Muscle of leg (tissue), 11 donors: ENCODE results near the gene RGS14. TPM values are rescaled to one million over a fixed set of nuclear protein-coding genes. Genes with fewer than 3 reads are reported as not detected.

Experiments
- DNase-seq: peaks from one replicate; pipeline ENCODE4 v3.0.0; 2013
- H3K27ac ChIP-seq: one replicate; pipeline ENCODE4 v1.5.1; 2013; ENCODE audit warnings: mild to moderate bottlenecking, low read length, control low read depth
- H3K27me3 ChIP-seq: one replicate; pipeline ENCODE4 v1.6.1; 2013; ENCODE audit warnings: low read length; ENCODE audit not compliant: control insufficient read depth, insufficient read depth
- H3K36me3 ChIP-seq: one replicate; pipeline ENCODE4 v1.6.1; 2013; ENCODE audit warnings: low read length; ENCODE audit not compliant: control insufficient read depth, insufficient read depth
- H3K4me1 ChIP-seq: one replicate; pipeline ENCODE4 v1.6.1; 2013; ENCODE audit warnings: low read length; ENCODE audit not compliant: control insufficient read depth, insufficient read depth
- H3K4me3 ChIP-seq: one replicate; pipeline ENCODE4 v1.5.1; 2013; ENCODE audit warnings: low read length, control low read depth
- H3K9me3 ChIP-seq: replicated peaks from 2 replicates; pipeline ENCODE4 v1.6.1; 2013; ENCODE audit warnings: low read depth, low read length; ENCODE audit not compliant: control insufficient read depth
- WGBS: methylation state at CpG from one replicate; pipeline ENCODE4 v1.1.5; 2013; ENCODE audit warnings: missing lambda C conversion rate; ENCODE audit not compliant: insufficient coverage; 5-methylcytosine and 5-hydroxymethylcytosine counted together
- polyA plus RNA-seq, 8 donors: library from polyadenylated mRNA; unstranded; fragments of 120-200 nt; gene quantifications; one replicate each; pipeline versions ENCODE4 v1.2.1 to v1.2.3, GENCODE V29; 2013; ENCODE audit warnings: inconsistent platforms in 1 of 8, low replicate concordance in 1 of 8; ENCODE audit not compliant: insufficient read length in 8 of 8, insufficient read depth in 1 of 8
- total RNA-seq: library from RNA; stranded (reverse); fragments of 120-200 nt; gene quantifications from one replicate; pipeline ENCODE4 v1.2.4, GENCODE V29; 2013

Gene RGS14
- total and polyA plus RNA-seq, 9 donors = 10.4 to 17.2 (median 12.9) TPM

- Histone ChIP-seq H3K36me3 (no peaks in the 10 kb centered on the region), H3K27ac (no peak overlapping the region), H3K4me3 (no peak overlapping the region), H3K4me1 (peaks cover 42% of the 10 kb centered on the region), H3K9me3 (no peaks in the 10 kb centered on the region), H3K27me3 (peaks cover 9% of the 10 kb centered on the region)
- DNase-seq = no peak
- 27% methylated on average over 2 of the region's 10 CpGs for WGBS
Observed at GRCh38 chr5:177363565-177363964, 5.8 kb downstream of the RGS14 start.

- DNase-seq = peak; percentile 4
- Histone ChIP-seq H3K4me3 (no peak overlapping the region), H3K27me3 (peaks cover 7% of the 10 kb centered on the region), H3K27ac (no peak overlapping the region), H3K36me3 (no peaks in the 10 kb centered on the region), H3K9me3 (no peaks in the 10 kb centered on the region), H3K4me1 (peaks cover 45% of the 10 kb centered on the region)
- 81% methylated on average over 7 of the region's 11 CpGs for WGBS
Observed at GRCh38 chr5:177364159-177364962, 6.6 kb downstream of the RGS14 start.

GRCh38 chr5:177365845-177366527, 8.3 kb downstream of the RGS14 start:
- Histone ChIP-seq H3K4me1 (peaks cover 57% of the 10 kb centered on the region), H3K9me3 (no peaks in the 10 kb centered on the region), H3K27me3 (peaks cover 7% of the 10 kb centered on the region), H3K4me3 (no peak overlapping the region), H3K27ac (peak overlapping the region; percentile 97), H3K36me3 (no peaks in the 10 kb centered on the region)
- DNase-seq = no peak
- 57% methylated on average over 6 of the region's 14 CpGs for WGBS

- Histone ChIP-seq H3K4me3 (peak overlapping the region; percentile 53), H3K4me1 (peaks cover 64% of the 10 kb centered on the region), H3K9me3 (no peaks in the 10 kb centered on the region), H3K36me3 (no peaks in the 10 kb centered on the region), H3K27ac (peak overlapping the region; percentile 97), H3K27me3 (peaks cover 7% of the 10 kb centered on the region)
- DNase-seq = peak; percentile 96
- WGBS = 8% methylated on average over 29 of the region's 36 CpGs
Observed at GRCh38 chr5:177366528-177367322, 9.0 kb downstream of the RGS14 start.

- Histone ChIP-seq H3K27me3 (peaks cover 7% of the 10 kb centered on the region), H3K36me3 (no peaks in the 10 kb centered on the region), H3K4me1 (peaks cover 71% of the 10 kb centered on the region), H3K4me3 (peak overlapping the region; percentile 53), H3K27ac (peak overlapping the region; percentile 31), H3K9me3 (no peaks in the 10 kb centered on the region)
- WGBS = 6% methylated on average over 35 of the region's 46 CpGs
- DNase-seq = no peak
Observed at GRCh38 chr5:177367323-177367848, 9.7 kb downstream of the RGS14 start.

GRCh38 chr5:177367981-177368868, 10.5 kb downstream of the RGS14 start:
- H3K27ac ChIP-seq = no peak overlapping the region
- no peak overlapping the region for H3K4me3 ChIP-seq
- peaks cover 69% of the 10 kb centered on the region for H3K4me1 ChIP-seq
- no peaks in the 10 kb centered on the region for H3K9me3 ChIP-seq
- H3K27me3 ChIP-seq = peaks cover 5% of the 10 kb centered on the region
- no peaks in the 10 kb centered on the region for H3K36me3 ChIP-seq
- WGBS = 76% methylated on average over 28 of the region's 29 CpGs
- DNase-seq = no peak

- Histone ChIP-seq H3K27me3 (no peaks in the 10 kb centered on the region), H3K9me3 (no peaks in the 10 kb centered on the region), H3K27ac (peak overlapping the region; percentile 10), H3K4me3 (no peak overlapping the region), H3K4me1 (peaks cover 65% of the 10 kb centered on the region), H3K36me3 (no peaks in the 10 kb centered on the region)
- DNase-seq = peak; percentile 37
- 91% methylated on average over 4 of the region's 5 CpGs for WGBS
Observed at GRCh38 chr5:177368869-177369644, 11.3 kb downstream of the RGS14 start.

GRCh38 chr5:177369645-177370440, 12.1 kb downstream of the RGS14 start:
- H3K27ac ChIP-seq = peak overlapping the region; percentile 88
- H3K9me3 ChIP-seq = no peaks in the 10 kb centered on the region
- H3K36me3 ChIP-seq = no peaks in the 10 kb centered on the region
- H3K4me3 ChIP-seq = no peak overlapping the region
- no peaks in the 10 kb centered on the region for H3K27me3 ChIP-seq
- 52% methylated on average over 9 of the region's 11 CpGs for WGBS
- H3K4me1 ChIP-seq = peaks cover 65% of the 10 kb centered on the region
- DNase-seq = peak; percentile 61
